GM12873 (cell line): ENCODE results near the gene EMC7.
A peak's percentile ranks its signal among the peaks of the same experiment; 100 is the strongest.

Experiments used
- CTCF ChIP-seq: IDR thresholded peaks from 2 replicates; pipeline ENCODE4 v1.5.1; 2012; ENCODE audit warnings: low read depth, mild to moderate bottlenecking, moderate library complexity, low read length, control low read depth; ENCODE audit not compliant: insufficient read depth; ENCODE audit errors: missing control alignments

Gene EMC7

GRCh38 chr15:34109797-34110663 is 8.4 kb upstream of the EMC7 start:
- peak; percentile 67 for TF ChIP-seq CTCF

- TF ChIP-seq CTCF: no peak
Observed at GRCh38 chr15:34107315-34107714, 5.7 kb upstream of the EMC7 start.

GRCh38 chr15:34106423-34106822 is 4.8 kb upstream of the EMC7 start:
- TF ChIP-seq CTCF: no peak

- TF ChIP-seq CTCF: no peak
Observed at GRCh38 chr15:34102175-34102925, 688 bp upstream of the EMC7 start.

- TF ChIP-seq CTCF: no peak
Observed at GRCh38 chr15:34099914-34100313, 1.7 kb downstream of the EMC7 start.

GRCh38 chr15:34085746-34086145 is 15.9 kb downstream of the EMC7 start:
- no peak for TF ChIP-seq CTCF

- TF ChIP-seq CTCF: no peak
Observed at GRCh38 chr15:34084086-34084485, 17.6 kb downstream of the EMC7 start.
